ENCODE results near the gene SLC6A8. TPM values are rescaled to one million over a fixed set of nuclear protein-coding genes. Genes with fewer than 3 reads are reported as not detected.

Gene SLC6A8
- total RNA-seq, result 100 to 1,000 TPM; 214 to 313 (median 251) TPM
- long read RNA-seq, donor 1, transcript SLC6A8-201 (13 exons, 3,763 nt), result major isoform, 66 of 172 reads
- long read RNA-seq, donor 1, partial matches to known transcripts, result 53 of 172 reads
- long read RNA-seq, donor 1, other reads (novel, unspliced or antisense), result 53 of 172 reads
- long read RNA-seq, donor 2, partial matches to known transcripts, result 2 of 7 reads
- long read RNA-seq, donor 2, other reads (novel, unspliced or antisense), result 4 of 7 reads

GRCh38 chrX:153687121-153688039, at the start of gene SLC6A8:
SLC6A8 (plus strand) TSS chrX:153687926; CDS start chrX:153688575, 649 bp downstream.
- DNase-seq (peak; percentile 68 to 82 (median 73)), ATAC-seq (peak; percentile 80)
- TF ChIP-seq, protein P1, sequence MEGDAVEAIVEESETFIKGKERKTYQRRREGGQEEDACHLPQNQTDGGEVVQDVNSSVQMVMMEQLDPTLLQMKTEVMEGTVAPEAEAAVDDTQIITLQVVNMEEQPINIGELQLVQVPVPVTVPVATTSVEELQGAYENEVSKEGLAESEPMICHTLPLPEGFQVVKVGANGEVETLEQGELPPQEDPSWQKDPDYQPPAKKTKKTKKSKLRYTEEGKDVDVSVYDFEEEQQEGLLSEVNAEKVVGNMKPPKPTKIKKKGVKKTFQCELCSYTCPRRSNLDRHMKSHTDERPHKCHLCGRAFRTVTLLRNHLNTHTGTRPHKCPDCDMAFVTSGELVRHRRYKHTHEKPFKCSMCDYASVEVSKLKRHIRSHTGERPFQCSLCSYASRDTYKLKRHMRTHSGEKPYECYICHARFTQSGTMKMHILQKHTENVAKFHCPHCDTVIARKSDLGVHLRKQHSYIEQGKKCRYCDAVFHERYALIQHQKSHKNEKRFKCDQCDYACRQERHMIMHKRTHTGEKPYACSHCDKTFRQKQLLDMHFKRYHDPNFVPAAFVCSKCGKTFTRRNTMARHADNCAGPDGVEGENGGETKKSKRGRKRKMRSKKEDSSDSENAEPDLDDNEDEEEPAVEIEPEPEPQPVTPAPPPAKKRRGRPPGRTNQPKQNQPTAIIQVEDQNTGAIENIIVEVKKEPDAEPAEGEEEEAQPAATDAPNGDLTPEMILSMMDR (IDR thresholded peaks at IDR 0.05), result no peak
- Histone ChIP-seq H3K9me3 (no peaks in the 10 kb centered on the region), H3K4me1 (ENCODE audit: low read depth) (no peaks in the 10 kb centered on the region), H3K36me3 (ENCODE audit: low read depth) (no peaks in the 10 kb centered on the region), H3K4me3 (peak within 1 kb of the TSS; percentile 9)
- intact Hi-C loops (cut with DNase I, micrococcal nuclease), result no loop called here

- Histone ChIP-seq H3K9me3 (no peaks in the 10 kb centered on the region), H3K4me1 (ENCODE audit: low read depth) (no peaks in the 10 kb centered on the region), H3K36me3 (ENCODE audit: low read depth) (no peaks in the 10 kb centered on the region), H3K4me3 (no peak overlapping the region)
- TF ChIP-seq, protein P1 (IDR thresholded peaks at IDR 0.05), result no peak
- intact Hi-C loops (cut with DNase I, micrococcal nuclease), result no loop called here
- ATAC-seq (no peak), DNase-seq (no peak)
These were observed 49.7 kb upstream of the SLC6A8 start for GRCh38 chrX:153638041-153638371.

GRCh38 chrX:153638436-153639176, 49.1 kb upstream of the SLC6A8 start:
- intact Hi-C loops (cut with DNase I, micrococcal nuclease), result no loop called here
- TF ChIP-seq, protein P1 (IDR thresholded peaks at IDR 0.05), result no peak
- ATAC-seq (no peak), DNase-seq (no peak)
- Histone ChIP-seq H3K4me3 (no peak overlapping the region), H3K4me1 (ENCODE audit: low read depth) (no peaks in the 10 kb centered on the region), H3K36me3 (ENCODE audit: low read depth) (no peaks in the 10 kb centered on the region), H3K9me3 (no peaks in the 10 kb centered on the region)

DNA sequence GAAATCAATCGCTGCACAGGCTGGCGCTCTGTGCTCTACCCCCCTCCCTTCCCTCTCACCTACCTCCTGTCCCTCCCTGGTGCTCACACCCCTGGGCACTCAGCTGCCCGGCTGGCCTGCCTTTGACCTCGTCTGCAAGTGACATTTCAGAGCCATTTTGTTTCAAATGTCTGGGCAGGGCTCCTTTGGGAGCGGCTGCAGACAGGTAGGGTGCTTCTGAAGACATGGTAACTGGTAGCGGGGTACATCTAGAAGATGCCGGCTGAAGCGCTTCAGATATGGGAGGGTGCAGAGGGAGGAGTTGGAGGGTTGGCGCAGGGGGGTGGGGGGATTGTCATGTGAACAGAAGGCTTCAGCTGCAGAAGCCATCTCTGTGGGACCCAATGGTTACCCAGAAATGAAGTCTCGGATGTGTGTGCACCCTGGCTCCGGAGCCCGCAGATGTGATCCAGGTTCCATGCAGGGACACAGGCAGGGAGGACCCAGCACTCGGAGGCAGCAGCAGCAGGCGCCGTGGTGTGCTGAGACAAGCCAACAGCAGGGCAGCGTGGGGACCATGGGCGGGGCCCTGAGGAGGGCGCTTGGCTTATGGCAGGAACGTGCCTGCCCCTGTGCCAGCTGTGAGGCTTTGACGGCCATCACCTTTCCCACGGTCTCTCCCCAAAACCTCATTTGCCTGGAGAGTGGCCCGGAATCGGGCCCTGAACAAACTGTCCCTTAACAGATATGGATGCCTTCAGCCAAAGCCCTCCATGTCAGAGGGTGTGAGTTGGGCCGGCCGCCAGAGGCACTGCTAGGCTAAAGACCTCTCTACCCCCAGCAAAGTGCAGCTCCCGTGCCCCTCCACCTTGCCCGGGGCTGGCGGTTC, 48.3 kb upstream of the SLC6A8 start:
- TF ChIP-seq, protein P1 (IDR thresholded peaks at IDR 0.05), result no peak
- DNase-seq (no peak), ATAC-seq (no peak)
- H3K4me3 ChIP-seq, result no peak overlapping the region
- H3K36me3 ChIP-seq (ENCODE audit: low read depth), result no peaks in the 10 kb centered on the region
- intact Hi-C loops (cut with DNase I, micrococcal nuclease), result no loop called here
- no peaks in the 10 kb centered on the region for H3K4me1 ChIP-seq (ENCODE audit: low read depth)
- no peaks in the 10 kb centered on the region for H3K9me3 ChIP-seq

Data from mucosa of descending colon (tissue), 3 donors.